GM19193 (cell line): ENCODE data around the gene SEMA3A.

Experiments used
- POLR2A ChIP-seq: IDR thresholded peaks from 4 replicates; pipeline ENCODE4 v1.6.1; 2011; ENCODE audit not compliant: insufficient read depth, insufficient read length; ENCODE audit errors: extremely low read depth

The SEMA3A gene

GRCh38 chr7:84194484-84195271 is at the start of gene SEMA3A:
Gene SEMA3A (minus strand): TSS chr7:84194789. CDS start chr7:84194586, 203 bp downstream.
- TF ChIP-seq POLR2A, result no peak

- TF ChIP-seq POLR2A, result no peak
Measured at GRCh38 chr7:84238596-84238995, 44.0 kb upstream of the SEMA3A start.

- no peak for TF ChIP-seq POLR2A
Measured at GRCh38 chr7:84237533-84238173, 43.1 kb upstream of the SEMA3A start.

- no peak for TF ChIP-seq POLR2A
Measured at GRCh38 chr7:84236398-84236797, 41.8 kb upstream of the SEMA3A start.

- TF ChIP-seq POLR2A, result no peak
Measured at GRCh38 chr7:84232646-84233045, 38.1 kb upstream of the SEMA3A start.

DNA sequence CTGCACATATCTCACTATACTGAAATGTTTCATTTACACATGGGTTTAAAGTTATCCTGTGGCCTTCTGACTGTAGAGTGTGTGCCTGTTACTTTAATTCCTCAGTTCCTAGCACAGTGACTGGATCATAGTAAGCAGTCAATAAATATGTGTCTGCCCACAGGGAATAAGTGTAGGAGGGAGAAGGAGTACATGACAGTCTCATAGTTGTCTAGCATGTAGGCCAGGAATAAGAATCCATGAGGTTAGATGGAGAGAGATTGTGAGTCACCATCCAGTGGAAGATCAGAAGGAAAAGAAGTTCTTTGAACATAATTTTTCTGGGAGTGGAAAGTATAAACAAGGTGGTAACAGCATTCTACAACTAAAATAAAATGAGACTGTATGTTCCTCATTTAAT is 36.6 kb upstream of the SEMA3A start:
- TF ChIP-seq POLR2A, result no peak

- TF ChIP-seq POLR2A, result no peak
Measured at GRCh38 chr7:84230491-84230890, 35.9 kb upstream of the SEMA3A start.

DNA sequence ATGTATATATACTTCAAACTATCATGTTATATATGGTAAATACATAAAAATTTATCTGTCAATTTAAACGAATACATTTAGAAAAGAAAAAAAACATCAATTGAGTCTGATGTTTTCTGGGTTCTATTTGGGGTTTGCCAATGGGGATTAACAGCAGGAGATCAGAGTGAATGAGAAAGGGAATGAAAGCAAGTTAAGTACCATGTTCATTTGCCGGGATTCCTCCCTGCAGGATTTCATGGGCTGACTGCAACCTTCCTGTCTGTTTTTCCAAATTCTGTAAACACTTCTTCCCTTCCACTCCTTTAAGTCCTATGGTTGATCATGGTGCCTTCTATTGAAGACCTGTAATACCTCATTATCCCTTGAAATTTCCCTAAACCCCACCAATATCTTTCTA is 33.9 kb upstream of the SEMA3A start:
- TF ChIP-seq POLR2A, result no peak

- TF ChIP-seq POLR2A, result no peak
Measured at GRCh38 chr7:84226759-84227158, 32.2 kb upstream of the SEMA3A start.

DNA sequence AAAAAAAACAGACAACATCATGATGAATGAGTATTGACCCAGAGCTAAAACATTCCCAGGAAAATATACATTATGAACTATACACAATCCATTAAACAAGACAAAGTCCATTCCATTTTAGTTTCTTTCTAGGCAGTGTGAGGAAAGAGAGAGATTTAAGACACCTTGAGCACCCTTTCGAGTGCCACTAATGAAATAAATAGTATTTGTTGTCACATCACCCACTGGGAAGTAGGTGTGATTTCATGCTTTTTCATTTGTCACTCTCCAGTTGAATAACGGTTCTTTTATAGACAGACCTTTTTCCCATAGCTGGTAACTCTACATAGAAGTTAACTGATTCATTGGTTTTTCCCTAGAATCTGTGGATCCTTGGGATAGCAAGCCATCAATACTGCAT is 29.9 kb upstream of the SEMA3A start:
- no peak for TF ChIP-seq POLR2A

DNA sequence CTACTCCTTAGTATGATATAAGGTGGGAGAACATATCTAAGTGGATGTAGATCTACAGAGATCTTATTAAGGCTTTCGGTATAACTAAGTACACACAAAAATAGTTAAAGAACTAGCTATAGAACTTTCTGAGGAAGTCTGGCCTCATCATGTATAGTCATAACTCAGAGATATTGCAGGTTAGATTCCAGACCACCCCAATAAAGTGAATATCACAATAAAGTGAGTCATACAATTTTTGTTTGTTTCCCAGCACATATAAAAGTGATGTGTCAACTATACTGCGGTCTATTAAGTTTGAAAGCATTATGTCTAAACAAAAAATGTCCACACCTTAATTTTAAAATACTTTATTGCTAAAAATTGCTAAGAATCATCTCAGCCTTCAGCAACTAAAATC is 24.7 kb upstream of the SEMA3A start:
- no peak for TF ChIP-seq POLR2A

DNA sequence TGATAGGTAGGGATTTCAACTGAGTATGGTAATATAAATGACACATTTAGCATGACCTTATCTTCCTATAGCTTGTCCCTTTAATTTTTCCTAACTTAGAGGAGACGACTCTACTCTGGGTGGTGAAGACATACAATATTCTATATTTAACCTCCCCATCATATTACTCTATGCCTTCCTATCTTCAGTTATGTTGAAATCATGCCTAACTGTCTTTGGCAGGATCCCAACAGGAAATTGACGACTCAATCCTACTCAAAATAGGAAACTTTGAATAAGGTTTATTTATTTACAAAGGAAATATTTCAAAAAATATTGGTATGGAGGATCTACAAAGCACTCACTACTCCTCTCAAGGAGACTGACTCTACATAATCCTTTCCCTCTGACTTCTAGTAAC is 24.1 kb upstream of the SEMA3A start:
- no peak for TF ChIP-seq POLR2A

DNA sequence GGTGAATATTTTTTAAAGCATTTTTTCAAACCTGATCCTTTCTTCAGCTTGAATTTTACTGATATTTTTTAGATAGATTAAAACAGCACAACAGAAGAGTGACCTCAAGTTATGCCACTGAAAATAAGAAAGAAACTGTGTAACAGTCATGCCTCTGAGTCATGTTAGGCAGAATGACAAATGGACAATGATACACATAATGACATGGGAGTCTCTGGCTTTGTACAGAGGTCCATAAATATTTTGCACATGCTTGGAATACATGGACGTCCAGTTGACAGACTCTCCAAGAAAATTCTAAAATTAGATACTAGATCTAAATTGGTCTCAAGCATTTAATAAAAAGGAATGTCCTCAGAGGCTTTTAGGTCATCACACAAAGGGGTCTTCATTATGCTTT is 21.9 kb upstream of the SEMA3A start:
- no peak for TF ChIP-seq POLR2A

- no peak for TF ChIP-seq POLR2A
Measured at GRCh38 chr7:84210301-84210700, 15.7 kb upstream of the SEMA3A start.

DNA sequence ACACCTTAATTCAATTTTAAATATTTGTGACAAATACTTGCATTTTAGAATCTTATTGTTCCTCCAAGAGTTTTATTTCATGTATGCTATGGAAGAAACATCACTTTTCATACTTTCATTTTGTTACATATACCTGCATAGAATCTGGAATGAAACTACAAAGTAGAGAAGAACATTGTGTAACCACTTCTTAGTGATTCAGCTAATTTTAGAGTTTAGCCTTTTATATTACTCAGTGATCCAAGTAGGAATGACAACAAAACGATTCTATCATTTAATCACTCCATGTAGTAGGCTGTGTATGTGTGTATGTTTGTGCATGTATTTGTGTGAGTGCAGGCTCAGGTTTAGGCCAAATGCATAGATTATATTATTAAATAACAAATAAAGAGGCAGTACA is 14.4 kb upstream of the SEMA3A start:
- TF ChIP-seq POLR2A, result no peak

DNA sequence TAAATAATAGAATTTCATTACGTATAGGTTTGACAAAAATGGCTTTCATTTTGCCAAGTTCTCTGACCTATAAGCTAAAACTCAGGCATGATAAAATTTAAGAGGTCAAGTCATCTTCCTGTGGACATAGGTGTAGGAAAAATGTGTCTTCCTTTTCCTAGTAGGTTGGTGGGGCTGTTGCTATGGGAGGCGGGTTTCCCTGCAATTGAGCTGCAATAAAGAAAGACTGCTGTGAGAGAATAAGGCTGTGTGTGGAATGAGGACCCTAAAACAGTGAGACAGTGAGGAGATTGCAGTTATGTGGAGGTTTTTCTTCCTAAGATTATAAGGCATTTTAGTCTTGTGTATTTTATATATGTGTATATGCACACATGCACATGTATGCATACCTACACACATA is 13.0 kb upstream of the SEMA3A start:
- TF ChIP-seq POLR2A, result no peak
